A673 (cell line): ENCODE results near the gene DIS3L2.

Experiments used
- CTCF ChIP-seq: fragments of 300-800, 200-600 bp; sonication (generic); conservative IDR thresholded peaks from 2 replicates; pipeline ENCODE4 v1.5.1; 2017; ENCODE audit warnings: low read depth, mild to moderate bottlenecking, antibody characterized with exemption, low read length, moderate library complexity, mixed read lengths
- EZH2 ChIP-seq: fragments of 200-600 bp; sonication (generic); IDR thresholded peaks from 2 replicates; pipeline ENCODE4 v1.6.1; 2017; ENCODE audit warnings: borderline replicate concordance, low read depth, mild to moderate bottlenecking, mixed read lengths, antibody characterized with exemption, low read length; ENCODE audit not compliant: poor library complexity, severe bottlenecking

DNA sequence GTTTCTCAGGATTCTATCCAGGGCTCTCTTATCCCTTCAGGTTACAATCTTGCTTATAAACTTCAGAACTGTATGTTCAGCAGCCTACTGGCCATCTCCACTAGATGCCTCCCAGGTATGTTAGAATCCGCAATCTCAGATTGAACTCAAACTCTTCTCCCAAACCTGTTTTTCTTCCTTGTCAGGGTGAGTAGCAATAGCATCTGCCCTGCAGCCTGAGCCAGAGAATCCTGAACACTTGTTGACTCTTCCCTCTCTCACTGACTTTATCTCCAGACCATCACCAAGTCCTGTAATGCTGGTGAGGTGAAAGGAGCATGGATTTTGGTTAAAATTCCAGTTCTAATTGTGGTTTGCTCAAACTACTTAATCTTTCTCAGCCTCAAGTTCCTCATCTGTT is 334.5 kb downstream of the DIS3L2 start:
- TF ChIP-seq CTCF: no peak
- no peak for TF ChIP-seq EZH2
